ENCODE measurements around the gene SDHA. TPM values are rescaled to one million over a fixed set of nuclear protein-coding genes. Genes with fewer than 3 reads are reported as not detected.
"Not testable (repeated sequence)": the region's sequence is repeated elsewhere in the genome, so short reads cannot be mapped to it uniquely, and the experiment has no call there.

Gene SDHA
- total and polyA plus RNA-seq, 9 of the 15 experiments (the other 6 are each of a cell fraction or from before 2014, with no cell fraction given): 82.9 to 191 (median 130) TPM

DNA sequence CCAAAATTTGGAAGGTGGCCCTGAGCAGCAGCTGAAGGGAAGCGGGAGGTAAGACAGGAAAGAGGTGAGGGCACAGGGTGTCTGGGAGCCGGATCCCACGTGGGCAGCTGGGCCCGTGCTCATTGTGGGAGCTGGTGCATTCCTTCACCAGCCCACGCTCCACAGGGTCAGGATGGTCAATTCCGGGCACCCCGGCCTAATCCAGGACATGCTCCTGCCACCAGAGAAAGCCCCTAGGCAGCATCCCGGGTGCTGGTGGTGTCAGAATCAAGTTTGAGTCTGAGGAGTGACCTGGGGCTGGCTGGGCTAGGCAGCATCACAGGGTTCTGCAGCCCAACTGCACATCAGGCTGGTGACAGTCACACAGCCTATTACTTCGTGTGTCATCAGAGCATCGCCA lies 46.2 kb downstream of the SDHA start:
- no peak overlapping the region for H3K4me3 ChIP-seq
- H3K4me1 ChIP-seq (replicated peaks in 1 of 2; ENCODE audit: control insufficient read depth in 2 of 2, insufficient read depth in 2 of 2, low read length in 2 of 2): no peaks in the 10 kb centered on the region
- FAIRE-seq (no peak), DNase-seq (ENCODE audit: extremely low read depth in 1 of 4, low spot score in 3 of 4) (no peak), ATAC-seq (no peak; the same call in 2 of the 3 replicates)
- no peaks in the 10 kb centered on the region for H3K27me3 ChIP-seq (ENCODE audit: control insufficient read depth in 2 of 2, insufficient read depth in 2 of 2, low read length in 2 of 2)
- H3K9me1 ChIP-seq (ENCODE audit: control insufficient read depth, insufficient read depth, low read length): no peaks in the 10 kb centered on the region
- peaks cover 27% of the 10 kb centered on the region; the same call in 2 of the 3 replicates for H3K36me3 ChIP-seq (ENCODE audit: control insufficient read depth, insufficient read depth, low read length)
- H3K9ac ChIP-seq (ENCODE audit: insufficient read depth in 1 of 2, low read depth in 2 of 2, low read length in 2 of 2): peak overlapping the region in 1 of 2 experiments; percentile 68; a peak in 1 of 4 replicates
- H3K27ac ChIP-seq (ENCODE audit: extremely low read depth, low read depth, low read length): no peak overlapping the region
- H3K79me2 ChIP-seq (ENCODE audit: control insufficient read depth, insufficient read depth, low read length): no peaks in the 10 kb centered on the region
- ChIA-PET CTCF (ENCODE audit: low intra/inter-chr PET ratio) (no interaction called here), POLR2A (no interaction called here)
- no TSS peak for BruUV-seq (replicated peaks)
- WGBS (ENCODE audit: insufficient coverage, low coverage, missing lambda C conversion rate): 90% methylated on average over 10 of the region's 10 CpGs
- H3K9me3 ChIP-seq (replicated peaks; ENCODE audit: control insufficient read depth, insufficient read depth, low read depth, low read length): no peaks in the 10 kb centered on the region
- intact Hi-C loops (cut with micrococcal nuclease) (no loop called here), in situ Hi-C loops (cut with MboI) (loop anchor here (5.0 kb wide), 1 partner anchor 1303 kb away; no protein-coding TSS in a partner anchor)
- no peak overlapping the region for H3K4me2 ChIP-seq (ENCODE audit: insufficient read depth, low read length)
- no peak overlapping the region for H2AFZ ChIP-seq (ENCODE audit: low read depth, low read length)
- TF ChIP-seq POLR2G (IDR thresholded peaks at IDR 0.05; ENCODE audit: low read depth, low read length) (peak; percentile 48; the same call in 1 of the 2 replicates), EHMT2 (IDR thresholded peaks at IDR 0.05) (no peak)
- no peaks in the 10 kb centered on the region for H4K20me1 ChIP-seq (replicated peaks; ENCODE audit: control insufficient read depth, insufficient read depth, low read length)

DNA sequence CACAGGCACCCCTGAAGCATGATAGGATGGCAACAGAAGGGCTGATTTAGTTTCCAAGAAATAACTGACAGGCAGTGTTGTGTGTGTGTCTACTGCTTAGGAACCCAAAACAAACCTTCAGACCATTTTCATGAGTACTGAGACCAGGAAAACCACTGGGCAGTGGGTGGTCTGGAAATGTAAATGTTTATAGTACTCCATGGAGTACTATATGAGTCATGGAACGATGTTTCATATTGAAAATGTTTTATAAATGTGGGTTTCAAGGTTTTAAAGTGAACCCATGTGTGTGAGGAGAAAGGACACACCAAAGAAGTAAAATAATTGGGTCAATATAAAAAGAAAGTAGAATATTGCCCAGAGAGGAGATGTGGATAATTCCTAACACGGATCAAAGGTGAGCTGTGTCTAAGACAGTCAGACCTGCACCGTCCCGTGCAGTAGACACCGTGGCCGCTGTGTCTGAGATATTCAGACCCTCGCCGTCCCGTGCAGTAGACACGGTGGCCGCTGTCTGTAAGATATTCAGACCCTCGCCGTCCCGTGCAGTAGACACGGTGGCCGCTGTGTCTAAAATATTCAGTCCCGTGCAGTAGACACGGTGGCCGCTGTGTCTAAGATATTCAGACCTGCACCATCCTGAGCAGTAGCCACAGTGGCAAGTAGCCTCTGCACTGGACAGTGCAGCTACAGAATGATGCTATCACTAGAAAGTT lies 48.3 kb downstream of the SDHA start:
- TF ChIP-seq POLR2G (IDR thresholded peaks at IDR 0.05; ENCODE audit: low read depth, low read length) (peak; percentile 56), POLR2A (conservative IDR thresholded peaks at IDR 0.05) (0 out of 2 replicates have a peak, but pooled peaks have one; percentile 34)
- POLR2A ChIA-PET: interaction anchor here (0.5 to 0.6 kb wide), 2 partner anchors 19 to 151 kb away, joined by 3 read pairs; no protein-coding TSS in a partner anchor

More for the DNA sequence above, 48.3 kb downstream of the SDHA start:
- intact Hi-C loops (cut with micrococcal nuclease); H3K4me3 ChIP-seq; BruUV-seq (replicated peaks); DNase-seq (ENCODE audit: extremely low read depth in 1 of 4, low spot score in 3 of 4); H3K27me3 ChIP-seq (ENCODE audit: control insufficient read depth in 2 of 2, insufficient read depth in 2 of 2, low read length in 2 of 2); H3K4me2 ChIP-seq (ENCODE audit: insufficient read depth, low read length); H3K27ac ChIP-seq (ENCODE audit: extremely low read depth, low read depth, low read length); CTCF ChIA-PET (ENCODE audit: low intra/inter-chr PET ratio); FAIRE-seq; H3K9ac ChIP-seq (ENCODE audit: insufficient read depth in 1 of 2, low read depth in 2 of 2, low read length in 2 of 2); H2AFZ ChIP-seq (ENCODE audit: low read depth, low read length); in situ Hi-C loops (cut with MboI); H3K9me1 ChIP-seq (ENCODE audit: control insufficient read depth, insufficient read depth, low read length); ATAC-seq; H3K79me2 ChIP-seq (ENCODE audit: control insufficient read depth, insufficient read depth, low read length); H3K9me3 ChIP-seq (replicated peaks; ENCODE audit: control insufficient read depth, insufficient read depth, low read depth, low read length); H4K20me1 ChIP-seq (replicated peaks; ENCODE audit: control insufficient read depth, insufficient read depth, low read length): not testable (repeated sequence)
- peaks cover 0 to 13% of the 10 kb centered on the region in 2 experiments; a peak in 3 of 5 replicates for H3K4me1 ChIP-seq (replicated peaks in 1 of 2; ENCODE audit: control insufficient read depth in 2 of 2, insufficient read depth in 2 of 2, low read length in 2 of 2)
- 83% methylated on average over 19 of the region's 19 CpGs for WGBS (ENCODE audit: insufficient coverage, low coverage, missing lambda C conversion rate)
- peaks cover 27% of the 10 kb centered on the region; the same call in 2 of the 3 replicates for H3K36me3 ChIP-seq (ENCODE audit: control insufficient read depth, insufficient read depth, low read length)

Measured in K562 (cell line).